ENCODE results near the gene PPIE. TPM values are rescaled to one million over a fixed set of nuclear protein-coding genes. Genes with fewer than 3 reads are reported as not detected.
"Not testable (repeated sequence)": the region's sequence is repeated elsewhere in the genome, so short reads cannot be mapped to it uniquely, and the experiment has no call there.

The PPIE gene
- total RNA-seq, 3 donors from 2014 or later: 41.3 to 49.2 (median 45.9) TPM

GRCh38 chr1:39779821-39780220 is 41.1 kb downstream of the PPIE start:
- DNase-seq (ENCODE audit: low spot score in 2 of 2): no peak
- Histone ChIP-seq H3K9me3 (no peaks in the 10 kb centered on the region), H3K27me3 (no peaks in the 10 kb centered on the region), H3K4me1 (no peaks in the 10 kb centered on the region), H3K4me3 (no peak overlapping the region), H3K27ac (no peak overlapping the region), H3K36me3 (no peaks in the 10 kb centered on the region)
- intact Hi-C loops (cut with DNase I; ENCODE audit: low total_unique reads): no loop called here
- TF ChIP-seq POLR2A (IDR thresholded peaks at IDR 0.05): no peak
- TF ChIP-seq CTCF (IDR thresholded peaks at IDR 0.05): no peak
- no peak for TF ChIP-seq POLR2AphosphoS5 (IDR thresholded peaks at IDR 0.05)

GRCh38 chr1:39781349-39781715 is 42.6 kb downstream of the PPIE start:
- H3K27ac ChIP-seq: no peak overlapping the region
- no peaks in the 10 kb centered on the region for H3K36me3 ChIP-seq
- H3K4me3 ChIP-seq: no peak overlapping the region
- TF ChIP-seq CTCF (IDR thresholded peaks at IDR 0.05) (no peak), POLR2AphosphoS5 (IDR thresholded peaks at IDR 0.05) (no peak), POLR2A (IDR thresholded peaks at IDR 0.05) (no peak)
- H3K27me3 ChIP-seq: no peaks in the 10 kb centered on the region
- DNase-seq (ENCODE audit: low spot score in 2 of 2): no peak
- H3K9me3 ChIP-seq: no peaks in the 10 kb centered on the region
- no peaks in the 10 kb centered on the region for H3K4me1 ChIP-seq
- intact Hi-C loops (cut with DNase I; ENCODE audit: low total_unique reads): no loop called here

- no peak overlapping the region for H3K27ac ChIP-seq
- TF ChIP-seq POLR2AphosphoS5 (IDR thresholded peaks at IDR 0.05) (no peak), CTCF (IDR thresholded peaks at IDR 0.05) (no peak), POLR2A (IDR thresholded peaks at IDR 0.05) (no peak)
These were observed 43.4 kb downstream of the PPIE start for GRCh38 chr1:39782103-39782502.

GRCh38 chr1:39782685-39783084 is 44.0 kb downstream of the PPIE start:
- H3K27ac ChIP-seq; H3K27me3 ChIP-seq; H3K4me1 ChIP-seq; H3K9me3 ChIP-seq; intact Hi-C loops (cut with DNase I; ENCODE audit: low total_unique reads); H3K4me3 ChIP-seq; DNase-seq (ENCODE audit: low spot score in 2 of 2); H3K36me3 ChIP-seq: not testable (repeated sequence)

More at GRCh38 chr1:39782103-39782502, 43.4 kb downstream of the PPIE start:
- Histone ChIP-seq H3K9me3 (no peaks in the 10 kb centered on the region), H3K4me3 (no peak overlapping the region), H3K4me1 (no peaks in the 10 kb centered on the region), H3K36me3 (no peaks in the 10 kb centered on the region), H3K27me3 (no peaks in the 10 kb centered on the region)
- DNase-seq (ENCODE audit: low spot score in 2 of 2): no peak
- intact Hi-C loops (cut with DNase I; ENCODE audit: low total_unique reads): no loop called here

GRCh38 chr1:39786303-39787107 is 47.8 kb downstream of the PPIE start:
- H3K36me3 ChIP-seq; DNase-seq (ENCODE audit: low spot score in 2 of 2); H3K4me1 ChIP-seq; H3K27ac ChIP-seq; intact Hi-C loops (cut with DNase I; ENCODE audit: low total_unique reads); H3K9me3 ChIP-seq; H3K4me3 ChIP-seq: not testable (repeated sequence)
- peaks cover 0 to 11% of the 10 kb centered on the region in 2 donors for H3K27me3 ChIP-seq

- H3K4me1 ChIP-seq; H3K27ac ChIP-seq; DNase-seq (ENCODE audit: low spot score in 2 of 2); H3K36me3 ChIP-seq; intact Hi-C loops (cut with DNase I; ENCODE audit: low total_unique reads); H3K4me3 ChIP-seq; H3K9me3 ChIP-seq: not testable (repeated sequence)
- peaks cover 0 to 11% of the 10 kb centered on the region in 2 donors for H3K27me3 ChIP-seq
These were observed 48.4 kb downstream of the PPIE start for GRCh38 chr1:39787108-39787375.

- intact Hi-C loops (cut with DNase I; ENCODE audit: low total_unique reads): no loop called here
- Histone ChIP-seq H3K4me3 (no peak overlapping the region), H3K27ac (no peak overlapping the region), H3K27me3 (peaks cover 0 to 11% of the 10 kb centered on the region in 2 donors), H3K4me1 (no peaks in the 10 kb centered on the region), H3K9me3 (no peaks in the 10 kb centered on the region), H3K36me3 (no peaks in the 10 kb centered on the region)
- TF ChIP-seq POLR2A (IDR thresholded peaks at IDR 0.05): no peak
- TF ChIP-seq CTCF (IDR thresholded peaks at IDR 0.05): no peak
- no peak for TF ChIP-seq POLR2AphosphoS5 (IDR thresholded peaks at IDR 0.05)
- DNase-seq (ENCODE audit: low spot score in 2 of 2): no peak
These were observed 48.8 kb downstream of the PPIE start for GRCh38 chr1:39787468-39787867.

- H3K27ac ChIP-seq; H3K36me3 ChIP-seq; H3K4me1 ChIP-seq; intact Hi-C loops (cut with DNase I; ENCODE audit: low total_unique reads); H3K9me3 ChIP-seq; DNase-seq (ENCODE audit: low spot score in 2 of 2): not testable (repeated sequence)
- peaks cover 0 to 11% of the 10 kb centered on the region in 2 donors for H3K27me3 ChIP-seq
- H3K4me3 ChIP-seq: peak overlapping the region in 2 of 3 donors; percentile 64 to 69
These were observed 49.3 kb downstream of the PPIE start for GRCh38 chr1:39787964-39788363.
